ENCODE measurements around the gene TPM4.

DNA sequence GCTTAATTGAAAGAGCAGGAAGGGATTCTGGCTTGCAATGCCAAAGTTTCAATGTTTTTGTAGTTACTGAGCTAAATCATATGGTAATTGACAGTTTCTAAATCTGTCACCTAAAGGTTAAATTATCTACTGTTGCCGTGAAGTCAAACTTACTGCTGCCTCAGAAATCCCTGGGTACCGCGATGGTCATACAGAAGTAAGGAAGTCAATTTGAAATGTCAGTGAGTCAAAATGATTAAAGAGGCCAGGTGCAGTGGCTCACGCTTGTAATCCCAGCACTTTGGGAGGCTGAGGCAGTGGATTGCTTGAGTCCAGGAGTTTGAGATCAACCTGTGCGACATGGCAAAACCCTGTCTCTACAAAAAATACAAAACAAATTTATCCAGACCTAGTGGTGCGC lies 48.8 kb upstream of the TPM4 start:
- TF ChIP-seq POLR2AphosphoS5 (IDR thresholded peaks at IDR 0.05; ENCODE audit: low read depth, low read length) (no peak), PAX5 (IDR thresholded peaks at IDR 0.05; ENCODE audit: insufficient read depth, low read length, severe bottlenecking) (no peak), POLR2A (IDR thresholded peaks at IDR 0.05; ENCODE audit: low read depth, low read length) (no peak), TAF1 (IDR thresholded peaks at IDR 0.05; ENCODE audit: low read depth, low read length) (no peak), SPI1 (IDR thresholded peaks at IDR 0.05; ENCODE audit: low read depth, low read length) (no peak), POU2F2 (IDR thresholded peaks at IDR 0.05; ENCODE audit: low read depth, low read length) (no peak)

All from GM12891 (cell line).